ENCODE measurements around the gene ZFAND3. TPM values are rescaled to one million over a fixed set of nuclear protein-coding genes. Genes with fewer than 3 reads are reported as not detected.

The ZFAND3 gene
- total RNA-seq, 1 experiment from 2014 or later = 22.2 TPM

DNA sequence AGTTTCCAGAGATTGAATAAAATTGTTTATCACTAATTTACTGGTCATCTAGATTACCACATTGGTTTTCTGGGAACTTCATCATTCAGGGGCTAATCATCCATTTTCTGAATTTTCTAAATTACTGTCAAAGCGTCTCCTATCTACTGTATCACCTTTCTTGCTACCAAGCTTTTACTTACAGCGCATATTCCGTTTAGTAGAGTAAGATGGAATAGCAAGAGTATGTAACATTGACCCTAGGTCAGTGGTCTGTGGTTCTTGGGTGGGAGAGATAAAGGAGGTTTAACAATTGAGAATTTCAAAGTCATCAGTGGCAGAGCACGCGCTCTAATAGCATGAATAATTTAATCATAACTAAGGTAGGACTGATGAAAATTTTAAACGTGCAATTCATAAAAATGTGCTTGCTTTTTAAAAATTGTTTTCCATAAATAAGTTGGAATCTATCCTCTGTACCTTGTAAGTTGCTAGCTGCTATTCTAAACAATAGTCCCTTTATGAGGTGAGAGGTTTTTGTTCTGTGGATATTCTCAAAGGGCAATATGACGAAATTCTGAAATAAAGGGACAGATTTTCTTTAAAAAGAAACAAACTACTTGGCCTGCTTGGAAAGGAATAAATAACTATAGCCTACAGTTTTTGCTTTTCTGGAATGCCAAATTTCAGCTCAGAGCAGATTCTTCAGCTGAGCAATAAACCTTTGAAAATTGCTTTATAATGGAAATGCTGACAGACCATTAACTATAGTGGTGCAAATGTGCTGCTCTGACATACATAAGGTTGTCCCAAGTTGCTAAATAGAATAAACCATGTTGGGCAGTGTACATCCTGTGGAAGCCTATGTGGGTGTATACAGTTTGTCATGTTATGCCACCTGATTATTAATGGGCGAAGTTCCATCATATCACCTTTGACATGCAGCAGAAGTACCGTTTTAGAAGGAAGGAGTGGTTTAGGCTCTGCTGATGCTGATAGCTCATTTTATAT is 84.1 kb downstream of the ZFAND3 start:
- H3F3A ChIP-seq (ENCODE audit: low read length, unreplicated experiment) = no peaks in the 10 kb centered on the region
- no peaks in the 10 kb centered on the region for H3K27me3 ChIP-seq (ENCODE audit: low read length)
- no peak for ATAC-seq
- H4K20me1 ChIP-seq (ENCODE audit: low read length) = peaks cover 47% of the 10 kb centered on the region
- no peak overlapping the region for H3K4me2 ChIP-seq (ENCODE audit: low read length)
- no peak overlapping the region for H3K9ac ChIP-seq (ENCODE audit: low read length)
- ChIA-PET CTCF (no interaction called here), POLR2A (ENCODE audit: unreplicated experiment) (no interaction called here)
- intact Hi-C loops (cut with micrococcal nuclease) = no loop called here
- DNase-seq = no peak
- no peaks in the 10 kb centered on the region for H3K36me3 ChIP-seq (ENCODE audit: low read depth, low read length)
- H3K4me1 ChIP-seq (ENCODE audit: insufficient read depth, low read length) = no peaks in the 10 kb centered on the region
- H3K9me2 ChIP-seq (replicated peaks; ENCODE audit: low read length) = no peaks in the 10 kb centered on the region
- H3K27ac ChIP-seq (ENCODE audit: low read length) = no peak overlapping the region
- TF ChIP-seq, protein P1, sequence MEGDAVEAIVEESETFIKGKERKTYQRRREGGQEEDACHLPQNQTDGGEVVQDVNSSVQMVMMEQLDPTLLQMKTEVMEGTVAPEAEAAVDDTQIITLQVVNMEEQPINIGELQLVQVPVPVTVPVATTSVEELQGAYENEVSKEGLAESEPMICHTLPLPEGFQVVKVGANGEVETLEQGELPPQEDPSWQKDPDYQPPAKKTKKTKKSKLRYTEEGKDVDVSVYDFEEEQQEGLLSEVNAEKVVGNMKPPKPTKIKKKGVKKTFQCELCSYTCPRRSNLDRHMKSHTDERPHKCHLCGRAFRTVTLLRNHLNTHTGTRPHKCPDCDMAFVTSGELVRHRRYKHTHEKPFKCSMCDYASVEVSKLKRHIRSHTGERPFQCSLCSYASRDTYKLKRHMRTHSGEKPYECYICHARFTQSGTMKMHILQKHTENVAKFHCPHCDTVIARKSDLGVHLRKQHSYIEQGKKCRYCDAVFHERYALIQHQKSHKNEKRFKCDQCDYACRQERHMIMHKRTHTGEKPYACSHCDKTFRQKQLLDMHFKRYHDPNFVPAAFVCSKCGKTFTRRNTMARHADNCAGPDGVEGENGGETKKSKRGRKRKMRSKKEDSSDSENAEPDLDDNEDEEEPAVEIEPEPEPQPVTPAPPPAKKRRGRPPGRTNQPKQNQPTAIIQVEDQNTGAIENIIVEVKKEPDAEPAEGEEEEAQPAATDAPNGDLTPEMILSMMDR (conservative IDR thresholded peaks at IDR 0.05; ENCODE audit: low read depth, low read length) = no peak
- no peak for TF ChIP-seq EZH2phosphoT487 (IDR thresholded peaks at IDR 0.05; ENCODE audit: borderline replicate concordance, low read length)
- no peak for TF ChIP-seq EZH2 (IDR thresholded peaks at IDR 0.05; ENCODE audit: low read length, unreplicated experiment)
- H3K79me2 ChIP-seq (ENCODE audit: low read length) = peaks cover 95% of the 10 kb centered on the region
- H3K4me3 ChIP-seq (ENCODE audit: low read length) = no peak overlapping the region
- H3K9me3 ChIP-seq (ENCODE audit: low read length) = no peaks in the 10 kb centered on the region
- H2AFZ ChIP-seq (ENCODE audit: low read length) = no peak overlapping the region
- no TSS peak for BruUV-seq (replicated peaks)

DNA sequence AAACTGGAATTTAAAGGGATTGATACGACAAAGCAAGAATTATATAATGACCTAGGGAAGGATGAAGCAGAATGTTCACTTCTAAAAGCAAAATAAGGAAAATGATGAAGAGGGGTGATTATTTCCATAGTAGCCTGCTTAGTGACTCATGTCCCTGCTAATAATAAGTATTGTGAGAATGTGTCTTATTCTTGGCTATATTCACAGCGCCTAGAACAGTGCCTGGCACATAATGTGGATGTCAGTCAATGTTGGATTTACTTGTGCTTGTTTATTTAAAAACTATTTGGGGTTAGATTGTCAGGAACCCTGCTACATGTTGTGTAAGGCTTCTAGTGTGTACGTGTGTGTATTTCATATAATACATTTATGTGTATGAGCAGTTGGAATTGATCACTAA is 85.1 kb downstream of the ZFAND3 start:
- ChIA-PET POLR2A (ENCODE audit: unreplicated experiment) (no interaction called here), CTCF (no interaction called here)
- H3K27ac ChIP-seq (ENCODE audit: low read length) = no peak overlapping the region
- H3K9ac ChIP-seq (ENCODE audit: low read length) = no peak overlapping the region
- no peak overlapping the region for H3K4me2 ChIP-seq (ENCODE audit: low read length)
- no peaks in the 10 kb centered on the region for H3K9me2 ChIP-seq (replicated peaks; ENCODE audit: low read length)
- no peaks in the 10 kb centered on the region for H3K27me3 ChIP-seq (ENCODE audit: low read length)
- no peaks in the 10 kb centered on the region for H3F3A ChIP-seq (ENCODE audit: low read length, unreplicated experiment)
- H3K4me3 ChIP-seq (ENCODE audit: low read length) = no peak overlapping the region
- H4K20me1 ChIP-seq (ENCODE audit: low read length) = peaks cover 42% of the 10 kb centered on the region
- H3K79me2 ChIP-seq (ENCODE audit: low read length) = peaks cover 93% of the 10 kb centered on the region
- no peaks in the 10 kb centered on the region for H3K36me3 ChIP-seq (ENCODE audit: low read depth, low read length)
- TF ChIP-seq EZH2phosphoT487 (IDR thresholded peaks at IDR 0.05; ENCODE audit: borderline replicate concordance, low read length) (no peak), EZH2 (IDR thresholded peaks at IDR 0.05; ENCODE audit: low read length, unreplicated experiment) (no peak)
- TF ChIP-seq, protein P1 (conservative IDR thresholded peaks at IDR 0.05; ENCODE audit: low read depth, low read length) = no peak
- no peak overlapping the region for H2AFZ ChIP-seq (ENCODE audit: low read length)
- no peak for DNase-seq
- no peaks in the 10 kb centered on the region for H3K9me3 ChIP-seq (ENCODE audit: low read length)
- H3K4me1 ChIP-seq (ENCODE audit: insufficient read depth, low read length) = no peaks in the 10 kb centered on the region
- ATAC-seq = no peak
- intact Hi-C loops (cut with micrococcal nuclease) = no loop called here
- no TSS peak for BruUV-seq (replicated peaks)

DNA sequence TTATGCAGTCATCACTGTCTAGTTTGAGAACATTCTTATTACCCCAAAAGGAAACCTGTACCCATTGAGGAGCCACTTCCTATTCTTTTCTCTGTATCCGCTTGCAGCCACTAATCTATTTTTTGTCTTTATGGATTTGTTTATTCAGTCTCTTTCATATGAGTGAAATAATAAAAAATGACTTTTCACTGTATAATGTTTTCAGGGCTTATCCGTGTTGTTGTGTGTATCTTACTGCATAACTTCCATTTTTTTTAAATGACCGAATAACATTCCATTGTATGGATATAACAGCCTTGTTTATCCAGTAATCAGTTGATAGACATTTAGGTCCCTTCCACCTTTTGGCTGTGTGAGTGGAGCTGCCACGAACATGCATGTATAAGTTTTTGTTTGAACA is 86.6 kb downstream of the ZFAND3 start:
- Histone ChIP-seq H3K36me3 (ENCODE audit: low read depth, low read length) (no peaks in the 10 kb centered on the region), H3K9ac (ENCODE audit: low read length) (no peak overlapping the region), H3K9me3 (ENCODE audit: low read length) (no peaks in the 10 kb centered on the region), H3K9me2 (replicated peaks; ENCODE audit: low read length) (no peaks in the 10 kb centered on the region), H3K79me2 (ENCODE audit: low read length) (peaks cover 94% of the 10 kb centered on the region), H3K4me3 (ENCODE audit: low read length) (no peak overlapping the region), H3F3A (ENCODE audit: low read length, unreplicated experiment) (no peaks in the 10 kb centered on the region), H2AFZ (ENCODE audit: low read length) (no peak overlapping the region), H3K27ac (ENCODE audit: low read length) (no peak overlapping the region), H3K4me1 (ENCODE audit: insufficient read depth, low read length) (no peaks in the 10 kb centered on the region), H3K4me2 (ENCODE audit: low read length) (no peak overlapping the region), H3K27me3 (ENCODE audit: low read length) (no peaks in the 10 kb centered on the region), H4K20me1 (ENCODE audit: low read length) (peaks cover 41% of the 10 kb centered on the region)
- ChIA-PET CTCF (no interaction called here), POLR2A (ENCODE audit: unreplicated experiment) (no interaction called here)
- TF ChIP-seq EZH2 (IDR thresholded peaks at IDR 0.05; ENCODE audit: low read length, unreplicated experiment) (no peak), EZH2phosphoT487 (IDR thresholded peaks at IDR 0.05; ENCODE audit: borderline replicate concordance, low read length) (no peak)
- TF ChIP-seq, protein P1 (conservative IDR thresholded peaks at IDR 0.05; ENCODE audit: low read depth, low read length) = no peak
- no peak for ATAC-seq
- intact Hi-C loops (cut with micrococcal nuclease) = no loop called here
- BruUV-seq (replicated peaks) = no TSS peak
- DNase-seq = no peak

Measured in PC-3 (cell line).